GM21529 (cell line): Measurements from ENCODE around the gene PIP5K1C.
"Not testable (repeated sequence)": the region's sequence is repeated elsewhere in the genome, so short reads cannot be mapped to it uniquely, and the experiment has no call there.

Experiments
- ATAC-seq: cut with Tn5 transposase; IDR thresholded peaks from one replicate; pipeline ENCODE4 v1.9.1; 2021; ENCODE audit not compliant: unreplicated experiment

Gene PIP5K1C

DNA sequence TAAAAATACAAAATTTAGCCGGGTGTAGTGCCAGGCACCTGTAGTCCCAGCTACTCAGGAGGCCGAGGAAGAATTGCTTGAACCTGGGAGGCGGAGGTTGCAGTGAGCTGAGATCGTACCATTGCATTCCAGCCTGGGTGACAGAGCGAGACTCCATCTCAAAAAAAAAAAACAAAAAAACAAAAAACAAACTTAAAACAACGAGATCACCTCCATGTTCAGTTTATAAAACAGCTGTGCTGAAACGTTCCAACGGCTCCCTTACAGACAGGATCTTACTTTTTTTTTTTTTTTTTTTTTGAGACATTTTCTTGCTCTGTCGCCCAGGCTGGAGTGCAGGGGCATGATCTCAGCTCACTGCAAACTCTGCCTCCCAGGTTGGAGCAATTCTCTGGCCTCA, 71.5 kb downstream of the PIP5K1C start:
- not testable (repeated sequence) for ATAC-seq

DNA sequence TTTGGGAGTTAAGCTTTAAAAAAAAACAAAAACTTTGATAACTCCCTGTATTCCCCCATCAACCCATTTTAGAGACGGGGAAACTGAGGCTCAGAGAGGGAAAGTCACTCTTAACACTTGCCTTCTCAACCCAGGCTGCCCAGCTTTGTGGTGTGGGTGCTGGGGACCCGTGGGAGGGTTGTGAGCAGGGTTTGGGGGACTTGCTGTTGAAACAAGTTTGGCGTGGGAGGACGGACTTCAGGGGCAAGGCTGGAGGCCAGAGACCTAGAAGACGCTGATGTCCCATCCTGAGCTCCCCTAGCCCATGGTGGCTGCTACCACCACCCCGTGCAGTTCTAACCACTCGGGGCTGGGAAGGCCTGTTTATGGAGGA, 72.9 kb downstream of the PIP5K1C start:
- no peak for ATAC-seq

DNA sequence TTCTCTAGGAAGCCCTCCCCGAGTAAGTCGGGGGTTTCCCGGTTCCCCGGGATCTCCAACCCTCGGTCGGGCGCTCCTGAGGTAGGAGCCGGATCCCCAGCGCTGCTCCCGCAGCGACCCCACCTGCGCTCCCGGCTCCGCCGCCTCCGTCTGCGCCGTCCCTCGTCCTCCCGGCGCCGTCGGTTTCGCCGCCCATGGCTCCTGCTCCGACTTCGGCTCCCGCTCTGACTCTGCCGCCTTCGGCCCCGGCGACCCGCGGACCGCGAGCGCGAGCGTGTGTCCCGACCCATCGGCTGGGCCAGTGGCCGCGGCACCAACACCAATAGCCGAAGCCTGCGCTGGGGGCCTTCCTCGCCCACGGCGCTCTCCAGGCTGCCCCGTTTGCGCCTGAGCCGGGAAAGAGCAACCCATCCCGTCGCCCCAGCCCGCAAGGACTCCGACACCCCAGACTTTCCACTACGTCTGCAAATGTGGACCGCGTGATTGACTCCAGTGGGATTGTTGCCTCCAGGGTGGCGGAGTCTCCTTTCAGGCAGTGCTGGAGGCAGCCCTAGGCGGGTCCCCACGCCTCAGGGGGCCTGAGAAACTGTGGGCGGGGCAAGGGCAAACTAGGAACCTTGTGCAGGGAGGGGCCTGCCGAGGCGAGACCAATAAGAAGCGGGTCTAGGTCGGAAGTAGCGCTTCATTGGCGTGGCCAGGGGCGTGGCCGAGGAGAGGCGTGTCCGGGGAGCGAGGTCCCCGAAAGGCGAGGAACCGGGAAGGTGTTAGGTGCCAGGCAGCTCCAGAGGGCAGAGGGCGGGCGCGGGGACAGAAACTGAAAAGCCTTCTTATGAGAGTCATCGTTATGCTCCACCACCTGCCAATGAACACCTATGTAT, 73.6 kb downstream of the PIP5K1C start, which contains the start of gene CACTIN:
TSS of gene CACTIN (minus strand) at position 318 of the 878 bp plus-strand sequence. CDS start at position 290, 28 bp downstream.
- peak; percentile 85 for ATAC-seq

DNA sequence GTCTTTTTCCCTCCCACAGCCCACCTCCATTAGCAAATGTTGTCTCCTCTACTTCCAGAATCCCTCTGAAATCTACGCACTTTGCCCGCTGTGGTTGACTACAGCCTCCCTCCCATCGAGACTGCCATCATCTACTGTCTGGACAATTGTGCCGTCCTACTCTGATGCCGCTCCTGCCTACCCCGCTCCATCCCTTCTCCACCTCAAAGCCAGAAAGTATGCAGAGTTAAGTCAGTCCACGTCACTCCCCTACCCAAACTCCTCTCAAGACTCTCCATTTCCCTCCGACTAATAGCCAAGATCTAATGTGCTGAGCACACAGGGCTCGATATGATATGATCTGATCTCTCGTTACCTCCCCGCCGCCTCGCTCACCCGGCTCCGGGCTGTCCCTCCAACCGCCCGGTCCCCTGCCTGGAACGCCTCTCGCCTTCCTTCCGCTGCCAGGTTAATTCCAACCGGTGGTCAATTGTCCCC, 74.2 kb downstream of the PIP5K1C start:
- no peak for ATAC-seq

DNA sequence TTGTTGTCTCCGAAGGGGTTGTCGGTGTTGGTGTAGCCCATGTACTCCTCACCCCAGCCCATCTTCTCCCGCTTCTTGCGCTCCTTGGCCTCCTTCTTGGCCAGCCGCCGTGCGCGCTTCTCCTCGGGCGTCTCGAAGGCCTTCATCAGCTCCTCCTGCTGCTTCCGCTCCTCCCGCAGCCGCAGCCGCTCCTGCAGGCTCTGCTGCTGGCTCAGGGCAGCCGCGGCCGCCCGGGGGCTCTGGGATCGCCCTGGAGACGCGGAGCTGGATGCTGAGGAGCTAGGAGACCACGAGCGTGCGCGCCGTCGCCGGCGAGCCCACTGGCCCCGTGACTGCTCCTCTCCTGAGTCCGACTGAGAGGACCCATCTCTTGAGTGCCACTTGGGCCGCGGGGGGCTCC, 76.6 kb downstream of the PIP5K1C start:
- ATAC-seq, result no peak

- no peak for ATAC-seq
These were observed 78.0 kb downstream of the PIP5K1C start for GRCh38 chr19:3622224-3622623.

GRCh38 chr19:3621689-3622088, 78.6 kb downstream of the PIP5K1C start:
- no peak for ATAC-seq

GRCh38 chr19:3620817-3621547, 79.3 kb downstream of the PIP5K1C start:
- ATAC-seq, result no peak

GRCh38 chr19:3620145-3620816, 80.0 kb downstream of the PIP5K1C start:
- no peak for ATAC-seq

DNA sequence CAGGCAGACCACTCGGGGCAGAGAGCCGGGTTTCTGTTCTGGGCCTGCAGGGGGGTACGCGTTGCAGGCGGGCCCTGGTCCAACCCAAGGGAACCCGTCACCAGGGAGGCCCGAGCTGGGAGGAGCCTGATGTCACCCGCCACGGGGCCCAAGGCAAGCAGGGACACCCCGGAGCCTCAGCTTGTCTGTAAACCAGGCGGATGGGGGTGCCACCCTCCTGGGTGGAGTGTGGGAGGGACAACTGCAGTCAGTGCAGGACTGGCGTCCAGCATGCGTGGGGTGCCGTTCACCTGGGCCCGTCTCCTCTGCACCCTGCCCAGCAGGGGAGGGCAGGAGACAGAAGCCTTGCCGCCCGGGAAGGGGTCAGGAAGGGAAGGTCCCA, 80.6 kb downstream of the PIP5K1C start:
- no peak for ATAC-seq

- no peak for ATAC-seq
These were observed 81.2 kb downstream of the PIP5K1C start for GRCh38 chr19:3618811-3619630.

GRCh38 chr19:3618144-3618810, 82.0 kb downstream of the PIP5K1C start:
- no peak for ATAC-seq

DNA sequence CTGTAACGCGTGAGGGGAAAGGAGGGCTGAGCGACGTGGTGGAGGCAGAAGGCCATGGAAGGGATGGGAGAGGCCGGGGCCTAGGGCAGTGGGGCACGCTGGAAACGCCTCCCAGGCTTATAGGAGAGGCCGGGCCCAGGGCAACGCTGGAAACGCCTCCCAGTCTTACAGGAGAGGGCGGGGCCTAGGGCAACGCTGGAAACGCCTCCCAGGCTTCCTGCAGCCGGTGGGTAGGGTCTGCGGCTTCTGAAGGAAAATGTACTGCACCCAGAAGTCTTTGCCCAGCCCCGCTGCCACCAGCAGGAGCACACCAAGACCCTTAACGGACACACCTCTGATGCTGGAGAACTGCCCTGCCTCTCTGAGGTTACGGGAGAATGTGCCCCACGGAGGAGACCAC, 82.8 kb downstream of the PIP5K1C start:
- ATAC-seq, result no peak

GRCh38 chr19:3615524-3616135, 84.6 kb downstream of the PIP5K1C start:
- no peak for ATAC-seq

GRCh38 chr19:3614858-3615505, 85.3 kb downstream of the PIP5K1C start:
- no peak for ATAC-seq

DNA sequence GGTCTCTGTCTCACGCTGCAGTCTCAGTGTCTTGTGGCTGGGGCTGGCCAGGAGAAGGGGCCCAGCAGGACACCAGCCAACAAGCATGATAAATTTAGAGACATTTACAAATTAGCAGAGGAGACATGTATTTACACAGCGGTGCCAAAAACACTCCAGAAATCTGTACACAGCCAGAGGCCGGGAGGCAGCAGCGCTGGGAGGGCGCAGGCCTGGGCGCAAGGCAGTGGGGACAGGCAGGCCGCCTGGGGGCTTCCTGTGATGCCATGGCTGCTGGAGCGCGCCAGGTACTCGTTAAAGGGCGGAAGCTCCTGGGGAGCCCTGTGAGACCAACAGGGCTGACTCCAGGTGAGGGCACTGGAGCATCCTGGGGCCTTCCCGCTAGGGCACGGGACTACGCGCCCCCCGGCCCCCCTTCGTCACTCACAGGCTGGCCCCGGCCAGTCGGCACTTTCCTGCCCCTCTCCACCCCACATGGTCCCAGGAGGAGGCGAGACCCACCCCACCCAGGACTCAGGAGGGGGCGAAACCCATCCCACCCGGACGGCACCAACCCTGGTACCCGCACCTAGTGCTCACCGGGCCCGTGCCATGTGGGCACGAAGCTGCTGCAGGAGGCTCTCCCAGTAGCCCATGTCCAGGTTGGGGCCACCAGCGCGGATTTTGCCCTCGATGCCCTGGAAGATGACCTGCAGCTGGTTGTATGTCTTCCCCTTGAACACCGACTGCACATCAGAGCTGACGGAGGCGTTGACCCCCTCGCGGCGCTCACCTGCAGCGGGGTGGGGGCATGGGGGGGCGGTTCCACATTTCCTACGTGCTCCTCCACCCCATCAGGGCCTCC, 86.2 kb downstream of the PIP5K1C start:
- ATAC-seq, result no peak

GRCh38 chr19:3612901-3613741, 87.1 kb downstream of the PIP5K1C start:
- ATAC-seq, result no peak
